KOPT-K1 (cell line): ENCODE measurements around the gene BBS1.
"Not testable (repeated sequence)": the region's sequence is repeated elsewhere in the genome, so short reads cannot be mapped to it uniquely, and the experiment has no call there.

ENCODE experiments used
- H3K27ac ChIP-seq: fragments of 200-600 bp; sonication (generic); 2 replicates; pipeline ENCODE4 v1.5.1; 2016; ENCODE audit warnings: antibody characterized with exemption, mild to moderate bottlenecking, low read depth, low read length; ENCODE audit not compliant: poor library complexity, severe bottlenecking
- H3K36me3 ChIP-seq: fragments of 200-600 bp; sonication (generic); 2 replicates; pipeline ENCODE4 v1.5.1; 2017; ENCODE audit warnings: antibody characterized with exemption, mild to moderate bottlenecking, low read length, moderate library complexity; ENCODE audit not compliant: insufficient read depth
- H3K9me3 ChIP-seq: fragments of 200-600 bp; sonication (generic); 2 replicates; pipeline ENCODE4 v1.5.1; 2017; ENCODE audit warnings: antibody characterized with exemption, low read length, mild to moderate bottlenecking; ENCODE audit not compliant: insufficient read depth, poor library complexity, severe bottlenecking

The BBS1 gene

DNA sequence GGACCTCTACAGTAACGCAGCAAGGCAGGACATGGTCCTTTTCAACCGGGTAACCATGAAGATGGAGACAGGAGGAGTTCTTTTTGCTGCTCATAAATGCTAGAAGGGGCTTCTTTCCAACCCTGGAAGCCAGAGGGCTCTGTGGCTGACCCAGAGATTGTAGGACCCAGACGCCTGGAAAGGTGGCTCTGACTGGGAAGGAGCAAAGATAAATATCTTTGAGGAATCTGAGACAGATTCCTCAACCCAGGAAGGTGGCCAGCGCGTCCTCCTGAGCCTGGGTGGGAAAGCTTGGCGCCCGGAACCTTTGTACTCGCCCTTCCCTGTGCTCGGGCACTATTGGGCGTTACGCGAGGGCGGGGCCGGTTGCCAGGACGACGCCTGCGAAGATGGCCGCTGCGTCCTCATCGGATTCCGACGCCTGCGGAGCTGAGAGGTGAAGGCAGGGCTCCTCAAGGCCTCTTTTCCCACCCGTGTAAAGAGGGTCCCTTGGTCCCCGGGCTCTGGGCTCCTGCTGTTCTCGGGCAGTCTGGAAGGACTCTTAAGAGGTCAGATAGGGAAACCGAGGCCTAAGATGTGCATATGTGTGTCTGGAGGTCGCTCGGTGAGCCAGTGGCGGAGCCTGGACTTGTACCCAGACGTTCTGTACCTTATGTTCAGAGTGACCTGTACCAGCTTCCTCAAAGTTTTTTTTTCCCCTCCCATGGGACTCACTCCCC is at the start of gene BBS1:
Gene BBS1 (plus strand): TSS at position 365 of the 719 bp plus-strand sequence. CDS start 25 bp downstream, at position 390.
- peak within 1 kb of the TSS; percentile 21 for H3K27ac ChIP-seq

DNA sequence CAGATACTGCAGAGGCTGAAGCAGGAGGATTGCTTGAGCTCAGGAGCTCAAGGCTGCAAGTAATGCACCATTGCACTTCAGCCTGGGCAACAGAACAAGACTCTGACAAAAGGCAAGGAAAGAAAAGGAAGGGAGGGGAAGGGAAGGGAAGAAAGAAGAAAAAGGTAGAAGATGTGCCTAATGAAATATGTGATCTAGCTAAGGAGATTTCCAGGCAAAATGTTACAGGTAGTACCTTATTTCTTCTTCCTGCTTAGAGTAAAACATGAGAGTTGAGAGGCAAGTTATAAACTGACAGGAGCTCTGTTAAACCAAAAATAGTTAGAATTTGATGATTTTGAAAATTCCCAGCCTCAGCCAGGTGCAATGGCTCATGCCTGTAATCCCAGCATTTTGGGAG is 48.4 kb upstream of the BBS1 start:
- Histone ChIP-seq H3K9me3 (peaks cover 12% of the 10 kb centered on the region), H3K36me3 (no peaks in the 10 kb centered on the region), H3K27ac (no peak overlapping the region)

More for the DNA sequence above, at the start of gene BBS1:
- Histone ChIP-seq H3K9me3 (no peaks in the 10 kb centered on the region), H3K36me3 (peaks cover 43% of the 10 kb centered on the region)

DNA sequence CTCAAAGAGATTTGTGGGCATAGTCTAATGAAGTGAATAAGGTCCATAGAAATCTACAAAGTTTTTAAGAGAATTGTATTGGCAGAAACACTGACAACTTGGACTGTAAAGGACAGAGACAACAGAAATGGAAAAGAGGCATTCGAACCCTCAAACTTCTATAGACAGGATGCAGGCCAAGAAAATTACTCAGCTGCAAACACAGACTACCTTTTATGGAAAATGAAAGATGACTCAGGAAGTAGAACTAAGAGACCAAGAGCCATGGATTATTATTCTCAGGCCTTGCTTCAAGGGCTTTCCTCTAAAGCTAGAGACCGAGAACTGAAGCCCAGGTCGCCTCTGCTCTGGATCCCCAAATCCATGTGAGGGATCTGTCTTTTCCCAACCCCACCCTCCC is 47.5 kb upstream of the BBS1 start:
- H3K27ac ChIP-seq: no peak overlapping the region
- H3K36me3 ChIP-seq: no peaks in the 10 kb centered on the region
- H3K9me3 ChIP-seq: peaks cover 12% of the 10 kb centered on the region

DNA sequence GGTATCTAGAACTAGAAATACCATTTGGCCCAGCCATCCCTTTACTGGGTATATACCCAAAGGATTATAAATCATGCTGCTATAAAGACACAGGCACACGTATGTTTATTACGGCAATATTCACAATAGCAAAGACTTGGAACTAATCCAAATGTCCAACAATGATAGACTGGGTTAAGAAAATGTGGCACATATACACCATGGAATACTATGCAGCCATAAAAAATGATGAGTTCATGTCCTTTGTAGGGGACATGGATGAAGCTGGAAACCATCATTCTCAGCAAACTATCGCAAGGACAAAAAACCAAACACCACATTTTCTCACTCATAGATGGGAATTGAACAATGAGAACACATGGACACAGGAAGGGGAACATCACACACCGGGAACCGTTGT is 46.3 kb upstream of the BBS1 start:
- H3K27ac ChIP-seq, H3K36me3 ChIP-seq: not testable (repeated sequence)
- H3K9me3 ChIP-seq: peaks cover 12% of the 10 kb centered on the region

DNA sequence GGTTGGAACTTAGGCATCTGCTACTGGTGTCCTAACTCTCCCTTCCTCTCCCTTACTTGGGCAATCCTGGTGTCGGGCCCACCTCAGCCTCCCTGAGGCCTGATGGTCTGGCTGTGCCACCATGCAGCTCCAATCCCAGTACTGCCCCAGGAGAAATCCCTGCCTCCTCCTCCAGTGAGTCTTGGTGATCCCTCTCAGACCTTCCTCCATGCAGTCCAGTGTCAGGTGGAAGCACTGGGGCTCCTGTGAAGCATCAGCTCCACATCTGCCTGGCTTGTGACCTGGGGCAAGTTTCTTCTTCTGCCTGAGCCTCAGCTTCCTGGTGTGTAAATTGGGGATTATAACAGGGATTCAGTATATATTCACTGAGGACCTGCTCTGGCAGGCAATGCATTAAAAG is 45.5 kb upstream of the BBS1 start:
- Histone ChIP-seq H3K9me3 (peaks cover 12% of the 10 kb centered on the region), H3K36me3 (no peaks in the 10 kb centered on the region), H3K27ac (no peak overlapping the region)

DNA sequence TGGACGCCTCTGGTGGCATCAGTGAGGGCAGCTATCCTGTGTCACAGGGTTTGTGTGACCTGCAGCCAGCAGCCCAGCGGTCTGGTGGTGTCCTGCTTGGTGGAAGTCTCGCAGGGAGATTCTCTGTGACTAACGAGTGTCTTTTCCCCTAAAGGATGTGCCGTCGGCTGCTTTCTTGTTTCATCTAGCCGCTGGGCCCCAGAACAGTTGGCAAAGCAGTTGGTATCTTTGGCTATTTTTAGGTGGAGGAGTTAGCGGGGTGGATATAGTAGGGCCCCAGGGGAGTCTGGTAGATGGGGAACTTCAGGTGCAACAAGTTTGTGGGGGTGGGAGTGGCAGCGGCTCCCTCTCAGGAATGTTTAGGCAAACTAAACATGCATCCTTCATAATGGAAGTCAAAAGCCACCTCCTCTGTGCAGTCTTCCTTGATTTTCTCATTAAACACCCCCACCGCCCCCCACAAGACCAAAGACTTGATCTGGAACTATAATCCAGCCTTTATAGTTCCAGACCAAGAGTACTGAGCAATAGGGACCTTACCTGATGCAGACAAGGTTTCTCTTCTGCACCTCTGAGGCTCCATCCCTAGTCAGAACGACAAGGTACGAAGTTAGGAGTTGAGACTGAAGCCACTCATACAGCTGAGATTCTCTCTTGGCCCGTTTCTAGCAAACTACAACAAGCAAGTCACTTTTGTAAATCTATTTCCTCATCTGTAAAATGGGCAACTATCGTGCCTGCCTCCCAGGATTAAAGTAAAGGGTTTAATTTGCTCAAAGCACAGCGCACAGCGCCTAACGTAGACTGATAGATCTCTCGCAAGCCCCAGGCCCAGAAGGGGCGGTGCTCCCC is 44.8 kb upstream of the BBS1 start:
- no peak overlapping the region for H3K27ac ChIP-seq
- no peaks in the 10 kb centered on the region for H3K36me3 ChIP-seq
- H3K9me3 ChIP-seq: peaks cover 12% of the 10 kb centered on the region

DNA sequence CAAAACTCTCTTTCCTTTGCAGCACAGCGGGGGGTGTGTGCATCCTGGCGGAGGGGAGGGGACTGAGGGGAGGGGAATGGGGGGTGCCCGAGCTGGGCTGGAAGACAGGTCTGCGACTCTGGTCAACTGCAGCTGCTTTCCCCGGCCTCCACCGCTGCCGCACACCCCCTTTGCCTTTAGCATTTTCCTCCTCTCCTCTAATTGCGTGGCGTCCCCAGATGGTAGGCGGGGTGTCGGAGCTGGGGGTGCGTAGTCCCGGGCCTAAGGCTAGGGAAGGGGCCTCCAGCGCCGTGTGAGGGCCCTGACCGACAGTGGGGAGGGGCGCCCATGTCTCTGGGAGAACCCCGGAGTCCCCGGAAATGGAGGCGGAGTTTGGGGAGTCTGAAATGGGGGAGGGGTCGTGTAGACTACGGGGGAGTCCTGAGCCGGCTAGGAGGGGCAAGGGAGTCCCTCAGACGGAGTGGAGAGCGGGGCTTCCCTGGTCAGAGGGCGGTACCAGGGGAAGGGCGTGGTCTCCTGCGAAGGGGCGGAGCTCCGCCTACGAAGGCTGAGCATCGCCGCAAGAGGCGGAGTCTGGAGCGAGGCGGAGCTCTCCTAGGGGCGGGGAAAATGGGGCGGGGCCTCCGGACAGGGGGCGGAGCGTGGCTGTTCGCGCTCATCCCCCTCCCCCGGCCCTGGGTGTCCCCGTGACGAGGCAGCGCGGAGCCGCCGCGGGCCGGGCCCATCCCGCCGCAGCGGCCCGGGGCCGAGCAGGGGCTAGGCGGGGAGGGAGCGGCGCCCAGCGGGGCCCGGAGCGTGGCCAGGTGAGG is 44.0 kb upstream of the BBS1 start, which contains the start of gene PELI3:
Gene PELI3 (plus strand): TSS at position 681 of the 809 bp plus-strand sequence. CDS start 1,224 bp downstream, outside the sequence.
- Histone ChIP-seq H3K36me3 (no peaks in the 10 kb centered on the region), H3K27ac (peak within 1 kb of the TSS; percentile 27), H3K9me3 (peaks cover 9% of the 10 kb centered on the region)

DNA sequence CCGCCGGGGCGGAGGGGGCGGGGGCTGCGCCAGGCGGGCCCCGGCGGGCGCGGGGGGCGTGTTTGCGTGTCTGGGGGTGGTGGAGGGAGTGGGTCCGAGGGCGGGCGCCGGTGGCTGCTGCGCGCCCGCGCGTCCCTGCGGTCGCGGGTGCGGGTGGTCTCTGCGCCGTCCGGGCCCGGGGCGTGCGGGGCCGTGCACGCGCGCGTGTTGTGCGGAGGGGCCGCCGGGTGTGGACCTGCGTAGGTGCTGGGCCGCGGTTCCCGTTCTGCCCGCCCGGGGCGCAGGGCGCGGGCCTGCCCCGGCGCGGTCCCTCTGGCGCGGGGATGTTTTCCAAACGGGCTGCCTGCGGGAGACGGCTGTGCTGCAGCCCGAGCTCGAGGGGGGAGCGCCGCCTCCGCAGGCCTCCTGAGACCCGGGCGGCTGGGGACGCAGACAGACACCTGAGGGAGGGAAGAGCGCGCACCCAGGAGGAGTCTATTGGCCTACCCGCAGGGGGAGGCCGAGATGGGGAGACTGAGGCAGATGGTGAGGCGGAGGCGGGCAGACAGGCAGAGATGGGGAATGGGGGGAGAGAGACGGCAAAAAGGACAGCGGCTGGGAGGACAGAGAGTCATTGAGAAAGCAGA is 43.3 kb upstream of the BBS1 start:
- Histone ChIP-seq H3K36me3 (no peaks in the 10 kb centered on the region), H3K27ac (peak overlapping the region; percentile 26), H3K9me3 (peaks cover 9% of the 10 kb centered on the region)

DNA sequence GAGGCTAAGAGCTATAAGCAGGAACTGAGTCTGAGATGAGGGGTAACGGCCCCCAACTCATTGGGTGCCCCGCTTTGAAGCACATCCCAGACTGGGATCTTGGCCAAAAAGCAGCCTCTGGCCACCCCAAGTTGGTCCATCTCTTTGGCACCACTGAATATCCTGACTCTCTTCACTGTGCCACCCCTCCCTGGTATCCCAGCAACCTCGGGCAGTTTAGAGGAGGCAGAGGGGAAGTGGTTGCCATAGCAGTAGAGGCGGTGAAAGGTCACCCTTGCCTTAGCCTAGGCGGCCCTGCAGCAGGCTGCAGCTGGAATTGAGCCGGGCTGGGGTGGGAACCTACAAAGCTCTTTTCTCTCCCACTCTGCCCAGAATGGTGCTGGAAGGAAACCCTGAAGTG is 42.7 kb upstream of the BBS1 start:
- Histone ChIP-seq H3K27ac (no peak overlapping the region), H3K9me3 (peaks cover 7% of the 10 kb centered on the region)

DNA sequence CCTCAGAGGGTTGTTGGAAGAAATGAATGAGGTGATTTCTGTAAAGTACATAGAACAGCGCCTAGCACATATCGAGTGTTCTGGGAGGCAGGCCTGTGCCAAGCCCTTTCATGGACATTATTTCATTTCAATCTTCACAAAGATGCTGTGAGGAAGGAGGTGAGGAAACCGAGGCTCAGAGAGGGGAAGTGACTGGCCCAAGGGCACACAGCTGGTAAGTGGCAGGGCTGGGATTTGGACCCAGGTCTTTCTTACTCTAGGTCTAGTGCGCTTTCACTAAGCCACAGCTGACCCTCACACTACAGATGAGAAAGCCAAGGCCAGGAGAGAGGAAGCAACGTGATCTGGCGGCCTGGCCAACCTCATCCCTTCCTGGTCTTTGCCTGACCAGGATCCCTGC is 41.7 kb upstream of the BBS1 start:
- no peak overlapping the region for H3K27ac ChIP-seq
- H3K36me3 ChIP-seq: no peaks in the 10 kb centered on the region
- H3K9me3 ChIP-seq: peaks cover under 1% of the 10 kb centered on the region

More for the DNA sequence above, 42.7 kb upstream of the BBS1 start:
- no peaks in the 10 kb centered on the region for H3K36me3 ChIP-seq

DNA sequence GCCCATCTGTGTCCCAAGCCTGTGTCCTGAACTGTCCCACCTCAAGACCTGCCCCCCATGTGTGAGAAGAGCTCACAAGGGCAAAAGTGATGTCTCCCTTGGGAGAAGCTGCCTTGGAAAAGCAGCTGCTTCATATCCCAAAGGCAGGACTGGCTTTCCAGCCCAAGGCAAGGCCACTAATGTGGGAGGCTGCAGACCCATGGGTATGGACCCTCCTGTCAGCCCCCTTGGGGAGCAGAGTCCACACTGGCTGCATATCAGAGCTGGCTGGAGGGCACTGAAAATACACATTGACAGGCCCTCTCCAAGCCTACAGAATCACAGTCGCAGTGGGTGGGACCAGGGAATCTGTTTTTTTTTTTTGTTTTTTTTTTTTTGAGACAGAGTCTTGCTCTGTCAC is 41.0 kb upstream of the BBS1 start:
- Histone ChIP-seq H3K36me3 (no peaks in the 10 kb centered on the region), H3K9me3 (no peaks in the 10 kb centered on the region), H3K27ac (no peak overlapping the region)

DNA sequence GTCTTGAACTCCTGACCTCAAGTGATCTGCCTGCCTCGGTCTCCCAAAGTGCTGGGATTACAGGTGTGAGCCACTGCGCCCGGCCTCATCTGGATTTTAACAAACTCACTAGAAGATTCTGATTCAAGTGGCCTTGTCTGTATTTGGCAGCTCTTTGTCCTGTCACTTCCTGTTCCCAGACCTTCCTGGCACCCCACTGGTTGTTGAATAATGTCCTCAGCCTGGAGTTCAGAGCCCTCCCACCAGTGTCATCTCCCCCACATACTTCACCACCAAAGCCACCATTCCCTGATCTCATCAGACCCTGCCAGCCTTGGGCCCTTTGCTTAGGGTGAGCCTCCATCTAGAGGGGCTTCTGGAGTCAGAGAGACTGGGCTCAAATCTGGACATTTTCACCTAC is 40.4 kb upstream of the BBS1 start:
- Histone ChIP-seq H3K36me3 (no peaks in the 10 kb centered on the region), H3K9me3 (no peaks in the 10 kb centered on the region), H3K27ac (no peak overlapping the region)

DNA sequence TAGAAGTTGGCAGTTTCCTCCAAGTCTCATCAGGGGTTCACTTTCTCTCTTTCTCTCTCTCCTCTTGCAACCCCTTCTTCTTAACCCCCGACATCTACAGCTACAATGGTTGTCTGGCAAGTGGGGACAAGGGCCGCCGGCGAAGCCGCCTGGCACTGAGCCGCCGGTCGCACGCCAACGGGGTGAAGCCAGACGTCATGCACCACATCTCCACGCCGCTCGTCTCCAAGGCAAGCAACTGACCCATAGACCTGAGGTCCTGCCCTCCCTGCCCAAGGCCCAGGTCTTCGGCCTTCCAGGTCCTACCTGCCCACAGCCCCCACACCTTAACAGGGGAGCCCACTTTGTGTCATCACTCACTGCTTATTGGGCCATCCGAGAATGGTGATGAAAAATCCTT is 39.3 kb upstream of the BBS1 start:
- Histone ChIP-seq H3K36me3 (no peaks in the 10 kb centered on the region), H3K27ac (no peak overlapping the region), H3K9me3 (no peaks in the 10 kb centered on the region)

DNA sequence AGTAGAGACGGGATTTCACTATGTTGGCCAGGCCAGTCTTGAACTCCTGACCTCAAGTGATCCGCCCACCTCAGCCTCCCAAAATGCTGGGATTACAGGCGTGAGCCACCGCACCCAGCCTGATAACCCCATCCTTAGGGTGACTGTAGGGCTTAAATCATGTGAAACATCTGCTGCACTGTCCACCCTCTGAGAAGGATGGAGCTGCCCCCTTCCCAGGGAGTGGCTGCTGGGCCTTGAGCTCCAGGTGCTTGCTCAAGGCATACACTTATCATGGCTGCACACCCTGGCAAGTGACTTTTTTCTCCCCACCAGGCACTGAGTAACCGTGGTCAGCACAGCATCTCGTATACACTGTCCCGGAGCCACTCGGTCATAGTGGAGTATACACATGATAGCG is 38.4 kb upstream of the BBS1 start:
- H3K9me3 ChIP-seq: no peaks in the 10 kb centered on the region
- no peak overlapping the region for H3K27ac ChIP-seq
- H3K36me3 ChIP-seq: no peaks in the 10 kb centered on the region
